Erythroblast (primary cell): ENCODE data around the gene SLC35F1.

Experiments used
- GATA1 ChIP-seq: IDR thresholded peaks from 2 replicates; pipeline ENCODE4 v1.6.1; 2011; ENCODE audit warnings: low read depth, mild to moderate bottlenecking, control low read depth, low read length, moderate library complexity
- POLR2A ChIP-seq: IDR thresholded peaks from 2 replicates; pipeline ENCODE4 v1.6.1; 2011; ENCODE audit warnings: mild to moderate bottlenecking, low read length

- TF ChIP-seq POLR2A (no peak), GATA1 (no peak)
Observed at GRCh38 chr6:118134736-118135135, 227.7 kb downstream of the SLC35F1 start.
